OCI-LY3 (cell line): ENCODE data around the gene MIPOL1.

ENCODE experiments used
- H2AFZ ChIP-seq: fragments of 200-600, 300-600 bp; shearing (Covaris generic); 2 replicates; pipeline ENCODE4 v1.6.0; 2014; ENCODE audit warnings: antibody characterized with exemption, low read depth, low read length
- H3K27ac ChIP-seq: fragments of 200-600, 300-600 bp; sonication (generic); 2 replicates; pipeline ENCODE4 v1.5.1; 2014; ENCODE audit warnings: mild to moderate bottlenecking, low read length, moderate library complexity, mixed read lengths
- H3K27me3 ChIP-seq: fragments of 200-600, 300-600 bp; sonication (generic); 2 replicates; pipeline ENCODE4 v1.6.1; 2014; ENCODE audit warnings: low read depth, low read length, mixed read lengths
- H3K36me3 ChIP-seq: fragments of 200-600, 300-600 bp; sonication (generic); replicated peaks from 2 replicates; pipeline ENCODE3; 2014; ENCODE audit warnings: low read depth, low read length, mixed read lengths
- H3K4me1 ChIP-seq: fragments of 300-600, 200-600 bp; sonication (generic); 2 replicates; pipeline ENCODE4 v1.6.1; 2014; ENCODE audit warnings: low read length, mixed read lengths
- H3K4me2 ChIP-seq: fragments of 200-600, 300-600 bp; sonication (generic); 2 replicates; pipeline ENCODE4 v1.6.1; 2014; ENCODE audit warnings: low read length, mixed read lengths
- H3K4me3 ChIP-seq: fragments of 300-600, 200-600 bp; sonication (generic); 2 replicates; pipeline ENCODE4 v1.5.1; 2014; ENCODE audit warnings: antibody characterized with exemption, mild to moderate bottlenecking, low read length, moderate library complexity
- H3K79me2 ChIP-seq: fragments of 300-600, 200-600 bp; shearing (Covaris generic); 2 replicates; pipeline ENCODE4 v1.6.1; 2014; ENCODE audit warnings: mild to moderate bottlenecking, low read length, mixed read lengths
- H3K9ac ChIP-seq: fragments of 300-600, 200-600 bp; shearing (Covaris generic); 2 replicates; pipeline ENCODE4 v1.6.0; 2014; ENCODE audit warnings: mild to moderate bottlenecking, low read length, moderate library complexity
- H3K9me3 ChIP-seq: fragments of 200-600, 300-600 bp; shearing (Covaris generic); 2 replicates; pipeline ENCODE4 v1.6.1; 2014; ENCODE audit warnings: low read length, mixed read lengths; ENCODE audit not compliant: insufficient read depth
- H4K20me1 ChIP-seq: fragments of 200-600, 300-600 bp; sonication (generic); 2 replicates; pipeline ENCODE4 v1.6.1; 2016; ENCODE audit warnings: low read length, mixed read lengths; ENCODE audit not compliant: insufficient read depth
- CTCF ChIP-seq: fragments of 200-600, 300-600 bp; sonication (generic); IDR thresholded peaks from 2 replicates; pipeline ENCODE4 v1.5.1; 2014; ENCODE audit warnings: antibody characterized with exemption, low read length, low read depth
- EZH2phosphoT487 ChIP-seq: fragments of 200-600 bp; shearing (Covaris generic); IDR thresholded peaks from 2 replicates; pipeline ENCODE4 v1.6.1; 2018; ENCODE audit warnings: antibody characterized with exemption, mixed run types, low read depth

The MIPOL1 gene

GRCh38 chr14:37545174-37545573 is 347.4 kb downstream of the MIPOL1 start:
- Histone ChIP-seq H3K9me3 (no peaks in the 10 kb centered on the region), H3K9ac (no peak overlapping the region), H3K4me2 (no peak overlapping the region), H3K4me3 (no peak overlapping the region), H4K20me1 (no peaks in the 10 kb centered on the region), H3K27ac (no peak overlapping the region), H3K36me3 (no peaks in the 10 kb centered on the region), H3K79me2 (no peaks in the 10 kb centered on the region), H2AFZ (no peak overlapping the region), H3K27me3 (no peaks in the 10 kb centered on the region), H3K4me1 (no peaks in the 10 kb centered on the region)
- TF ChIP-seq EZH2phosphoT487 (no peak), CTCF (no peak)

GRCh38 chr14:37546621-37547447 is 349.1 kb downstream of the MIPOL1 start:
- Histone ChIP-seq H3K4me1 (no peaks in the 10 kb centered on the region), H4K20me1 (no peaks in the 10 kb centered on the region), H2AFZ (no peak overlapping the region), H3K27me3 (no peaks in the 10 kb centered on the region), H3K4me3 (no peak overlapping the region), H3K79me2 (no peaks in the 10 kb centered on the region), H3K36me3 (no peaks in the 10 kb centered on the region), H3K27ac (no peak overlapping the region), H3K9ac (no peak overlapping the region), H3K4me2 (no peak overlapping the region), H3K9me3 (no peaks in the 10 kb centered on the region)
- TF ChIP-seq EZH2phosphoT487 (no peak), CTCF (no peak)

GRCh38 chr14:37550511-37550910 is 352.8 kb downstream of the MIPOL1 start:
- no peak overlapping the region for H2AFZ ChIP-seq
- no peaks in the 10 kb centered on the region for H3K79me2 ChIP-seq
- H4K20me1 ChIP-seq, result no peaks in the 10 kb centered on the region
- no peak overlapping the region for H3K9ac ChIP-seq
- no peaks in the 10 kb centered on the region for H3K27me3 ChIP-seq
- TF ChIP-seq EZH2phosphoT487 (no peak), CTCF (no peak)
- no peak overlapping the region for H3K27ac ChIP-seq
- H3K4me1 ChIP-seq, result no peaks in the 10 kb centered on the region
- H3K36me3 ChIP-seq, result no peaks in the 10 kb centered on the region
- H3K4me3 ChIP-seq, result no peak overlapping the region
- H3K4me2 ChIP-seq, result no peak overlapping the region
- H3K9me3 ChIP-seq, result no peaks in the 10 kb centered on the region

- Histone ChIP-seq H3K79me2 (no peaks in the 10 kb centered on the region), H3K27ac (no peak overlapping the region), H2AFZ (no peak overlapping the region), H3K4me1 (no peaks in the 10 kb centered on the region), H4K20me1 (no peaks in the 10 kb centered on the region), H3K4me2 (no peak overlapping the region), H3K27me3 (no peaks in the 10 kb centered on the region), H3K4me3 (no peak overlapping the region), H3K36me3 (no peaks in the 10 kb centered on the region), H3K9ac (no peak overlapping the region), H3K9me3 (no peaks in the 10 kb centered on the region)
- TF ChIP-seq CTCF, result no peak
- no peak for TF ChIP-seq EZH2phosphoT487
Observed at GRCh38 chr14:37551119-37551518, 353.4 kb downstream of the MIPOL1 start.
